ENCODE results near the gene ZNF71. TPM values are rescaled to one million over a fixed set of nuclear protein-coding genes. Genes with fewer than 3 reads are reported as not detected.

The ZNF71 gene
- total RNA-seq, 2 experiments from 2014 or later = 4.8 to 4.9 TPM

- peaks cover 57% of the 10 kb centered on the region for H3K9me3 Mint-ChIP-seq
- peaks cover 18% of the 10 kb centered on the region for H3K4me1 Mint-ChIP-seq
- ChIA-PET CTCF (no interaction called here), POLR2A (no interaction called here)
- H3K27ac Mint-ChIP-seq = no peak overlapping the region
- H3K27me3 Mint-ChIP-seq = no peaks in the 10 kb centered on the region
- H3K4me3 Mint-ChIP-seq = no peak overlapping the region
- peaks cover 55% of the 10 kb centered on the region for H3K36me3 Mint-ChIP-seq (ENCODE audit: low read depth)
- DNase-seq = no peak
Measured at GRCh38 chr19:56597696-56598095, 2.6 kb downstream of the ZNF71 start.

GRCh38 chr19:56601375-56601774 lies 6.3 kb downstream of the ZNF71 start:
- Mint-ChIP-seq H3K9me3 (peaks cover 64% of the 10 kb centered on the region), H3K36me3 (ENCODE audit: low read depth) (peaks cover 71% of the 10 kb centered on the region), H3K4me3 (no peak overlapping the region), H3K27me3 (no peaks in the 10 kb centered on the region), H3K27ac (no peak overlapping the region), H3K4me1 (peaks cover under 1% of the 10 kb centered on the region)
- POLR2A ChIA-PET = no interaction called here
- no peak for DNase-seq
- CTCF ChIA-PET = no interaction called here

GRCh38 chr19:56603829-56604228 lies 8.7 kb downstream of the ZNF71 start:
- no peak overlapping the region for H3K27ac Mint-ChIP-seq
- no peak for DNase-seq
- H3K36me3 Mint-ChIP-seq (ENCODE audit: low read depth) = peaks cover 57% of the 10 kb centered on the region
- H3K9me3 Mint-ChIP-seq = peaks cover 65% of the 10 kb centered on the region
- no peaks in the 10 kb centered on the region for H3K27me3 Mint-ChIP-seq
- no peak overlapping the region for H3K4me3 Mint-ChIP-seq
- ChIA-PET CTCF (no interaction called here), POLR2A (no interaction called here)
- H3K4me1 Mint-ChIP-seq = no peaks in the 10 kb centered on the region

GRCh38 chr19:56608274-56608964 lies 13.3 kb downstream of the ZNF71 start:
- no peak overlapping the region for H3K27ac Mint-ChIP-seq
- H3K27me3 Mint-ChIP-seq = no peaks in the 10 kb centered on the region
- H3K36me3 Mint-ChIP-seq (ENCODE audit: low read depth) = peaks cover 43% of the 10 kb centered on the region
- no peak overlapping the region for H3K4me3 Mint-ChIP-seq
- DNase-seq = no peak
- no peaks in the 10 kb centered on the region for H3K4me1 Mint-ChIP-seq
- ChIA-PET CTCF (no interaction called here), POLR2A (no interaction called here)
- H3K9me3 Mint-ChIP-seq = peaks cover 62% of the 10 kb centered on the region

GRCh38 chr19:56611288-56611687 lies 16.2 kb downstream of the ZNF71 start:
- H3K4me1 Mint-ChIP-seq = no peaks in the 10 kb centered on the region
- H3K36me3 Mint-ChIP-seq (ENCODE audit: low read depth) = peaks cover 51% of the 10 kb centered on the region
- H3K9me3 Mint-ChIP-seq = peaks cover 70% of the 10 kb centered on the region
- H3K27ac Mint-ChIP-seq = no peak overlapping the region
- no peaks in the 10 kb centered on the region for H3K27me3 Mint-ChIP-seq
- ChIA-PET POLR2A (no interaction called here), CTCF (no interaction called here)
- DNase-seq = no peak
- H3K4me3 Mint-ChIP-seq = no peak overlapping the region

- Mint-ChIP-seq H3K27me3 (no peaks in the 10 kb centered on the region), H3K27ac (no peak overlapping the region), H3K4me1 (no peaks in the 10 kb centered on the region), H3K36me3 (ENCODE audit: low read depth) (peaks cover 60% of the 10 kb centered on the region), H3K9me3 (peaks cover 72% of the 10 kb centered on the region), H3K4me3 (no peak overlapping the region)
- DNase-seq = no peak
- ChIA-PET CTCF (no interaction called here), POLR2A (no interaction called here)
Measured at GRCh38 chr19:56612737-56613136, 17.6 kb downstream of the ZNF71 start.

GRCh38 chr19:56613639-56614038 lies 18.5 kb downstream of the ZNF71 start:
- no peak for DNase-seq
- H3K9me3 Mint-ChIP-seq = peaks cover 73% of the 10 kb centered on the region
- no peak overlapping the region for H3K27ac Mint-ChIP-seq
- no peak overlapping the region for H3K4me3 Mint-ChIP-seq
- H3K36me3 Mint-ChIP-seq (ENCODE audit: low read depth) = peaks cover 64% of the 10 kb centered on the region
- ChIA-PET POLR2A (no interaction called here), CTCF (no interaction called here)
- H3K4me1 Mint-ChIP-seq = no peaks in the 10 kb centered on the region
- no peaks in the 10 kb centered on the region for H3K27me3 Mint-ChIP-seq

GRCh38 chr19:56617531-56617930 lies 22.4 kb downstream of the ZNF71 start:
- Mint-ChIP-seq H3K4me1 (no peaks in the 10 kb centered on the region), H3K27me3 (no peaks in the 10 kb centered on the region), H3K9me3 (peaks cover 66% of the 10 kb centered on the region), H3K4me3 (no peak overlapping the region), H3K27ac (no peak overlapping the region), H3K36me3 (ENCODE audit: low read depth) (peaks cover 74% of the 10 kb centered on the region)
- CTCF ChIA-PET = no interaction called here
- DNase-seq = no peak
- POLR2A ChIA-PET = no interaction called here

- Mint-ChIP-seq H3K27ac (no peak overlapping the region), H3K36me3 (ENCODE audit: low read depth) (peaks cover 73% of the 10 kb centered on the region), H3K4me3 (no peak overlapping the region), H3K9me3 (peaks cover 64% of the 10 kb centered on the region), H3K4me1 (no peaks in the 10 kb centered on the region), H3K27me3 (no peaks in the 10 kb centered on the region)
- ChIA-PET CTCF (no interaction called here), POLR2A (no interaction called here)
- DNase-seq = no peak
Measured at GRCh38 chr19:56619121-56619520, 24.0 kb downstream of the ZNF71 start.

- peaks cover 58% of the 10 kb centered on the region for H3K36me3 Mint-ChIP-seq (ENCODE audit: low read depth)
- POLR2A ChIA-PET = no interaction called here
- no peak for DNase-seq
- CTCF ChIA-PET = no interaction called here
- H3K4me1 Mint-ChIP-seq = no peaks in the 10 kb centered on the region
- H3K4me3 Mint-ChIP-seq = no peak overlapping the region
- H3K9me3 Mint-ChIP-seq = peaks cover 54% of the 10 kb centered on the region
- no peak overlapping the region for H3K27ac Mint-ChIP-seq
- H3K27me3 Mint-ChIP-seq = no peaks in the 10 kb centered on the region
Measured at GRCh38 chr19:56622374-56622773, 27.3 kb downstream of the ZNF71 start.

- Mint-ChIP-seq H3K27ac (no peak overlapping the region), H3K4me1 (no peaks in the 10 kb centered on the region), H3K36me3 (ENCODE audit: low read depth) (peaks cover 51% of the 10 kb centered on the region), H3K9me3 (peaks cover 54% of the 10 kb centered on the region), H3K27me3 (no peaks in the 10 kb centered on the region), H3K4me3 (no peak overlapping the region)
- ChIA-PET POLR2A (no interaction called here), CTCF (no interaction called here)
- DNase-seq = no peak
Measured at GRCh38 chr19:56623006-56623405, 27.9 kb downstream of the ZNF71 start.

GRCh38 chr19:56625708-56626107 lies 30.6 kb downstream of the ZNF71 start:
- Mint-ChIP-seq H3K27ac (no peak overlapping the region), H3K27me3 (no peaks in the 10 kb centered on the region), H3K9me3 (peaks cover 60% of the 10 kb centered on the region), H3K4me1 (no peaks in the 10 kb centered on the region), H3K36me3 (ENCODE audit: low read depth) (peaks cover 34% of the 10 kb centered on the region), H3K4me3 (no peak overlapping the region)
- DNase-seq = no peak
- CTCF ChIA-PET = no interaction called here
- POLR2A ChIA-PET = no interaction called here

GRCh38 chr19:56633021-56633420 lies 37.9 kb downstream of the ZNF71 start:
- no peak for DNase-seq
- CTCF ChIA-PET = no interaction called here
- Mint-ChIP-seq H3K27me3 (no peaks in the 10 kb centered on the region), H3K9me3 (peaks cover 58% of the 10 kb centered on the region), H3K36me3 (ENCODE audit: low read depth) (no peaks in the 10 kb centered on the region), H3K27ac (no peak overlapping the region), H3K4me1 (no peaks in the 10 kb centered on the region), H3K4me3 (no peak overlapping the region)
- POLR2A ChIA-PET = no interaction called here

- H3K4me3 Mint-ChIP-seq = no peak overlapping the region
- no peak overlapping the region for H3K27ac Mint-ChIP-seq
- ChIA-PET CTCF (no interaction called here), POLR2A (no interaction called here)
- peak; percentile 54 for DNase-seq
- no peaks in the 10 kb centered on the region for H3K27me3 Mint-ChIP-seq
- no peaks in the 10 kb centered on the region for H3K36me3 Mint-ChIP-seq (ENCODE audit: low read depth)
- peaks cover 38% of the 10 kb centered on the region for H3K9me3 Mint-ChIP-seq
- no peaks in the 10 kb centered on the region for H3K4me1 Mint-ChIP-seq
Measured at GRCh38 chr19:56637976-56638555, 43.0 kb downstream of the ZNF71 start.

Data from activated CD4-positive, alpha-beta memory T cell treated with anti-CD3 and anti-CD28 coated beads, Interleukin-2, amount 10 ng/mL, durations not matched to agents 7 days and 5 days (primary cell).